Stimulated activated naive CD4-positive, alpha-beta T cell (primary cell): ENCODE results near the gene CCL25.

Experiments
- DNase-seq, 6 experiments: peaks; one replicate each; lab custom pipeline; 2025; lab: John Stamatoyannopoulos, UW

Gene CCL25

DNA sequence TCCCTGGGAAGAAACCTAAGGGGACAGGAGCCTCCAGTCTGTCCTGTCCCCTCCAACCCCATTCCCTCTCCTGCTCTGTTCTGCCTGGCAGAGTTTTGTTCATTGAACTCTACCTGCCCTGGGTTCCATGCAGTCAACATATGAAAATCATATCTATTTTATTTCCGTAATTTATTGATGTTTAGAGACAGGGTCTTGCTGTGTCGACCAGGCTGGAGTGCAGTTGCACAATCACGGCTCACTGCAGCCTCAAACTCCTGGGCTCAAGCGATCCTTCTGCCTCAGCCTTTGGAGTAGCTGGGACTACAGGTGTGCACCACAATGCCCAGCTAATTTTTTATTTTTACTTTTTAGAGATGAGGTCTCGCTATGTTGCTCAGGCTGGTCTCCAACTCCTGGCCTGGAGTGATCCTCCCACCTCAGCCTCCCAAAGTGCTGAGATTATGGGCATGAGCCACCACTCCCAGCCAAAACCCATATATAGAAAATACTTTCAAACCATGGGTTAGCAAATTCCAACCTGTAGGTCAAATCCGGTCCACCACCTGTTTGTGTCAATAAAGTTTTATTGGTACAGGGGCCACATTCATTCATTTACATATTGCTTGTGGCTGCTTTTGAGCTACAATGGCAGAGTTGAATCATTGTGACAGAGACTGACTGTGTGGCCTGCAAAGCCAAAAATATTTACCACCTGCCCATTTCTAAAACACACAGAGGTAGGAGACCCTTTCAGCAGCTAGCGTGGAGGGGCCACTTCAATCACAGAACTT, 57.5 kb downstream of the CCL25 start:
- DNase-seq: no peak

DNA sequence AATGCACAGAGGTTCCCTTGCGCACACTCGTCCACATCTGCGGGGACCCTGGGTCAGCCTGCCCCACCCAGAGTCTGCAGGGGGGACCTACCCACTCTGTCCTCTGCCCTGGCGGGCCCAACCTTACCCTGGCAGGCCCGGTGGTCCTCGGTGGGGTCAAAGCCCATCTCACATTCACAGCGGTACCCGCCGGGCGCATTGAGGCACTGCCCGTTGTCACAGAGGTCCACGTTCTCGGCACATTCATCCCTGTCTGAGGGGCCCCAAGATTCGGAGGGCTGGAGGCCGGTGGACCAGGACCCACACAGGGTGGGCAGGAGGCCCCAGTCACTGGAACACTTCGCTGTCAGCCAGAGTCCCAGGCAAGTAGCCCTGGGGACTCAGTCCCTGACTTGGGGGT, 58.4 kb downstream of the CCL25 start:
- DNase-seq: no peak

DNA sequence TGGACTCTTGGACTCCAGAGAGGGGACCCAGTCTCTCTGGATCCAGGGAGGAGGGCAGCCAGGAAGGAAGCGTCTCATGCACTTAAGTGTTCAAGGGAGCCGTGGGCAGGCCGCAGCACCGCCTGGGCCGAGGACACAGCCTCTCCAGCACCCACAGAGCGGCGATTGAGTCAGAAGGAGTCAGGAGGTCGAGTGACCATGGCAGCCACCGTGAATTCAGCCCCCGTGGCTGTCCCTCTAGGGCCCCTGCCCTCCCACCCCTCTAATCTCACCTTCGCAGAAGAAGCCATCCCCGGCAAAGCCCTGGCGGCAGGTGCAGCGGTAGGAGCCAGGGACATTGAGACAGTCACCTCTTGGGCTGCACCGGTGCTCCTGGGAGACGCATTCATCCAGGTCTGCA, 58.8 kb downstream of the CCL25 start:
- DNase-seq: no peak
